ENCODE data around the gene TOGARAM2.
A peak's percentile ranks its signal among the peaks of the same experiment; 100 is the strongest.

TOGARAM2 gene

GRCh38 chr2:29024882-29025430 is 43.9 kb downstream of the TOGARAM2 start:
- no peak for DNase-seq (ENCODE audit: low read depth in 2 of 2)
- H3K4me3 ChIP-seq (replicated peaks in 1 of 2; ENCODE audit: low read depth in 2 of 2, low read length in 2 of 2), result no peak overlapping the region
- no peak for TF ChIP-seq CTCF (IDR thresholded peaks at IDR 0.05; ENCODE audit: low read depth, low read length)

- H3K4me3 ChIP-seq (replicated peaks in 1 of 2; ENCODE audit: low read depth in 2 of 2, low read length in 2 of 2), result no peak overlapping the region
- DNase-seq (ENCODE audit: low read depth in 2 of 2), result no peak
- no peak for TF ChIP-seq CTCF (IDR thresholded peaks at IDR 0.05; ENCODE audit: low read depth, low read length)
Observed at GRCh38 chr2:29025711-29026110, 44.6 kb downstream of the TOGARAM2 start.

- no peak for DNase-seq (ENCODE audit: low read depth in 2 of 2)
Observed at GRCh38 chr2:29031046-29031445, 49.9 kb downstream of the TOGARAM2 start.

GRCh38 chr2:29032189-29032588 is 51.1 kb downstream of the TOGARAM2 start:
- no peak overlapping the region for H3K4me3 ChIP-seq (replicated peaks in 1 of 2; ENCODE audit: low read depth in 2 of 2, low read length in 2 of 2)
- DNase-seq (ENCODE audit: low read depth in 2 of 2), result no peak
- no peak for TF ChIP-seq CTCF (IDR thresholded peaks at IDR 0.05; ENCODE audit: low read depth, low read length)

More at GRCh38 chr2:29031046-29031445, 49.9 kb downstream of the TOGARAM2 start:
- TF ChIP-seq CTCF (IDR thresholded peaks at IDR 0.05; ENCODE audit: low read depth, low read length), result no peak
- no peak overlapping the region for H3K4me3 ChIP-seq (replicated peaks in 1 of 2; ENCODE audit: low read depth in 2 of 2, low read length in 2 of 2)

GRCh38 chr2:29033172-29033571 is 52.1 kb downstream of the TOGARAM2 start:
- no peak overlapping the region for H3K4me3 ChIP-seq (replicated peaks in 1 of 2; ENCODE audit: low read depth in 2 of 2, low read length in 2 of 2)
- DNase-seq (ENCODE audit: low read depth in 2 of 2), result peak; percentile 49 to 70
- TF ChIP-seq CTCF (IDR thresholded peaks at IDR 0.05; ENCODE audit: low read depth, low read length), result no peak

- TF ChIP-seq CTCF (IDR thresholded peaks at IDR 0.05; ENCODE audit: low read depth, low read length), result no peak
- no peak overlapping the region for H3K4me3 ChIP-seq (replicated peaks in 1 of 2; ENCODE audit: low read depth in 2 of 2, low read length in 2 of 2)
- peak in 1 of 2 donors; percentile 20 for DNase-seq (ENCODE audit: low read depth in 2 of 2)
Observed at GRCh38 chr2:29033656-29034055, 52.6 kb downstream of the TOGARAM2 start.
